GM12878 (cell line): Measurements from ENCODE around the gene FLII. TPM values are rescaled to one million over a fixed set of nuclear protein-coding genes. Genes with fewer than 3 reads are reported as not detected.

Experiments used
- ATAC-seq: fragments of 200-7000 bp; cut with Tn5 transposase; 3 replicates; pipeline ENCODE4 v1.9.1; 2020; ENCODE audit warnings: mild to moderate bottlenecking, moderate library complexity
- BruUV-seq: library from RNA; stranded (reverse); fragments of 400-500 nt; replicated peaks from 2 replicates; lab custom pipeline; 2021; lab: Mats Ljungman, UMichigan
- CTCF ChIA-PET: fragments of 300-600 bp; sonication (Branson Sonifier 250); formaldehyde crosslinking; extraction: SDS; loops from one replicate; lab custom pipeline; 2021; ENCODE audit warnings: inconsistent platforms; lab: Yijun Ruan, JAX
- POLR2A ChIA-PET: fragments of 350-600 bp; formaldehyde crosslinking; extraction: SDS; loops from one replicate; lab custom pipeline; 2021; ENCODE audit warnings: inconsistent platforms; lab: Charles Lee
- RAD21 ChIA-PET: fragments of 300-600 bp; sonication (Branson Sonifier 250); formaldehyde crosslinking; loops from one replicate; lab custom pipeline; 2023; ENCODE audit warnings: antibody characterized with exemption; ENCODE audit not compliant: unreplicated experiment; lab: Charles Lee
- SMC1A ChIA-PET: fragments of 300-600 bp; sonication (Branson Sonifier 250); formaldehyde crosslinking; loops from one replicate; lab custom pipeline; 2023; ENCODE audit not compliant: unreplicated experiment, uncharacterized antibody; lab: Charles Lee
- DNase-seq: peaks from one replicate; pipeline ENCODE4 v3.0.0-alpha.2; 2011; ENCODE audit warnings: low read depth, low spot score
- FAIRE-seq: peaks from 3 replicates; lab custom pipeline; 2011; peaks lifted over from hg19 to GRCh38; lab: Jason Lieb, UNC
- H2AFZ ChIP-seq: 2 replicates; pipeline ENCODE4 v1.6.0; 2011; ENCODE audit warnings: low read depth, low read length, control low read depth; ENCODE audit not compliant: control insufficient read depth
- H3K27ac ChIP-seq: 2 replicates; pipeline ENCODE4 v1.5.1; 2011; ENCODE audit warnings: control low read depth; ENCODE audit not compliant: control insufficient read depth, insufficient read depth
- H3K27me3 ChIP-seq, 2 experiments: replicated peaks in 1 of 2; 2 replicates each; pipeline versions ENCODE4 v1.6.0 to v1.6.1; 2011; ENCODE audit warnings: low read length in 1 of 2; ENCODE audit not compliant: control insufficient read depth in 2 of 2, insufficient read depth in 2 of 2
- H3K36me3 ChIP-seq, 2 experiments: 2 replicates each; pipeline ENCODE4 v1.5.1; 2011; ENCODE audit warnings: low read length in 1 of 2; ENCODE audit not compliant: control insufficient read depth in 2 of 2, insufficient read depth in 2 of 2
- H3K4me1 ChIP-seq: 2 replicates; pipeline ENCODE4 v1.6.1; 2011; ENCODE audit warnings: mild to moderate bottlenecking, low read length, moderate library complexity, mixed read lengths; ENCODE audit not compliant: control insufficient read depth, insufficient read depth
- H3K4me2 ChIP-seq: 2 replicates; pipeline ENCODE4 v1.6.0; 2011; ENCODE audit warnings: control low read depth; ENCODE audit not compliant: control insufficient read depth, insufficient read depth
- H3K4me3 ChIP-seq: fragments of 200-600 bp; sonication (generic); 2 replicates; pipeline ENCODE4 v1.5.1; 2016
- H3K79me2 ChIP-seq: 2 replicates; pipeline ENCODE4 v1.6.0; 2011; ENCODE audit warnings: low read length; ENCODE audit not compliant: control insufficient read depth, insufficient read depth
- H3K9ac ChIP-seq: 2 replicates; pipeline ENCODE4 v1.8.0; 2011; ENCODE audit warnings: low read length, control low read depth, mixed read lengths; ENCODE audit not compliant: control insufficient read depth, insufficient read depth
- H3K9me3 ChIP-seq: replicated peaks from 3 replicates; pipeline ENCODE4 v1.5.1; 2011; ENCODE audit warnings: mild to moderate bottlenecking, low read length; ENCODE audit not compliant: control insufficient read depth, insufficient read depth
- H4K20me1 ChIP-seq: 2 replicates; pipeline ENCODE4 v1.6.0; 2011; ENCODE audit not compliant: control insufficient read depth, insufficient read depth
- ATF2 ChIP-seq: IDR thresholded peaks from 2 replicates; pipeline ENCODE4 v1.6.1; 2012; ENCODE audit warnings: low read length, inconsistent platforms
- EP300 ChIP-seq, 2 experiments: fragments of 150-350 bp in 1 of 2; IDR thresholded peaks; 2 replicates each; pipeline ENCODE4 v1.6.1; 2011 to 2012; ENCODE audit warnings: low read depth in 2 of 2, low read length in 2 of 2, borderline replicate concordance in 1 of 2, improper control_type of control experiment in 1 of 2, inconsistent platforms in 1 of 2; ENCODE audit not compliant: control insufficient read depth in 1 of 2
- FOXK2 ChIP-seq: fragments of 450-650 bp; IDR thresholded peaks from 2 replicates; pipeline ENCODE4 v1.6.1; 2017; ENCODE audit warnings: mild to moderate bottlenecking, moderate library complexity
- FOXM1 ChIP-seq: IDR thresholded peaks from 2 replicates; pipeline ENCODE4 v1.6.1; 2012; ENCODE audit warnings: low read depth, mild to moderate bottlenecking, inconsistent platforms, low read length, moderate library complexity
- IRF5 ChIP-seq: fragments of 450-650 bp; IDR thresholded peaks from 2 replicates; pipeline ENCODE4 v1.6.1; 2017; ENCODE audit warnings: borderline replicate concordance
- MXI1 ChIP-seq: fragments of 150-350 bp; IDR thresholded peaks from 2 replicates; pipeline ENCODE4 v1.6.1; 2011; ENCODE audit warnings: low read depth, mild to moderate bottlenecking, inconsistent platforms, low read length, improper control_type of control experiment
- NFYB ChIP-seq: IDR thresholded peaks from 2 replicates; pipeline ENCODE4 v1.6.1; 2011; ENCODE audit warnings: low read depth, mild to moderate bottlenecking, low read length, improper control_type of control experiment, moderate library complexity; ENCODE audit not compliant: insufficient read depth
- NKRF ChIP-seq: fragments of 450-650 bp; conservative IDR thresholded peaks from 2 replicates; pipeline ENCODE4 v1.6.1; 2017; ENCODE audit warnings: mild to moderate bottlenecking, moderate library complexity
- SIX5 ChIP-seq: IDR thresholded peaks from 2 replicates; pipeline ENCODE4 v1.6.1; 2011; ENCODE audit warnings: mild to moderate bottlenecking, low read depth, low read length, moderate library complexity; ENCODE audit not compliant: severe bottlenecking
- SMC3 ChIP-seq: IDR thresholded peaks from 2 replicates; pipeline ENCODE4 v1.6.1; 2011; ENCODE audit warnings: low read length, improper control_type of control experiment, borderline replicate concordance
- SP1 ChIP-seq: IDR thresholded peaks from one replicate; pipeline ENCODE4 v1.6.1; 2011; ENCODE audit warnings: low read depth, low read length
- SUZ12 ChIP-seq: fragments of 200-600 bp; sonication (generic); IDR thresholded peaks from one replicate; pipeline ENCODE4 v1.6.1; 2018; ENCODE audit warnings: antibody characterized with exemption, mild to moderate bottlenecking; ENCODE audit not compliant: unreplicated experiment
- YY1 ChIP-seq: IDR thresholded peaks from 2 replicates; pipeline ENCODE4 v1.6.1; 2011; ENCODE audit warnings: low read depth, mild to moderate bottlenecking, low read length
- WGBS: methylation state at CpG from one replicate; pipeline ENCODE4 v1.1.6; 2016; ENCODE audit warnings: low lambda C conversion rate; ENCODE audit not compliant: insufficient replicate concordance, insufficient coverage; ENCODE audit errors: missing lambda C conversion rate; 5-methylcytosine and 5-hydroxymethylcytosine counted together
- in situ Hi-C: fragments of 300-500 bp; cut with MboI; formaldehyde crosslinking; loops from 9 replicates; pipeline ENCODE4 v1.14.3; 2018; ENCODE audit warnings: mixed read lengths
- intact Hi-C: fragments of 100-400 bp; cut with micrococcal nuclease; formaldehyde crosslinking; loops from one replicate; pipeline ENCODE4 v1.14.2; 2022; ENCODE audit not compliant: unreplicated experiment
- polyA plus RNA-seq, 11 experiments: library from polyadenylated mRNA; depleted of rRNA in 4 of 11; unstranded in 6 of 11; stranded (reverse) in 5 of 11; fragments of >200 nt; fragmentation: Nextera tagmentation in 4 of 11; fragmentation: Illumina TruSeq in 1 of 11; extraction: Ambion mirVana in 4 of 11; extraction: Trizol in 1 of 11; gene quantifications; 1 replicate in 1 of 11; 2 replicates in 10 of 11; pipeline versions ENCODE4 v1.2.1 to v1.2.3, GENCODE V29; 2011 to 2016; ENCODE audit warnings: inconsistent platforms in 2 of 11, missing spikeins in 2 of 11, low read depth in 1 of 11
- total RNA-seq, 4 experiments: library from RNA; depleted of rRNA in 3 of 4; stranded (reverse); fragments of >200 nt in 3 of 4; fragmentation: Illumina TruSeq in 1 of 4; extraction: Trizol in 1 of 4; gene quantifications; 2 replicates each; pipeline versions ENCODE4 v1.2.1 to v1.2.3, GENCODE V29; 2013 to 2021
- TF ChIP-seq, protein P1 (sequence below): fragments of 450-650 bp; IDR thresholded peaks from 2 replicates; pipeline ENCODE4 v1.6.1; 2018; ENCODE audit warnings: mild to moderate bottlenecking, low read depth, moderate library complexity; ENCODE audit not compliant: partially characterized antibody
- TF ChIP-seq, protein P2 (sequence below): IDR thresholded peaks from 2 replicates; pipeline ENCODE4 v1.6.1; 2011; ENCODE audit warnings: low read depth, mild to moderate bottlenecking, low read length, moderate library complexity, borderline replicate concordance; ENCODE audit errors: extremely low read depth

Gene FLII
- total and polyA plus RNA-seq, 10 of the 15 experiments (the other 5 are each of a cell fraction or from before 2014, with no cell fraction given): 22.2 to 200 (median 121) TPM

DNA sequence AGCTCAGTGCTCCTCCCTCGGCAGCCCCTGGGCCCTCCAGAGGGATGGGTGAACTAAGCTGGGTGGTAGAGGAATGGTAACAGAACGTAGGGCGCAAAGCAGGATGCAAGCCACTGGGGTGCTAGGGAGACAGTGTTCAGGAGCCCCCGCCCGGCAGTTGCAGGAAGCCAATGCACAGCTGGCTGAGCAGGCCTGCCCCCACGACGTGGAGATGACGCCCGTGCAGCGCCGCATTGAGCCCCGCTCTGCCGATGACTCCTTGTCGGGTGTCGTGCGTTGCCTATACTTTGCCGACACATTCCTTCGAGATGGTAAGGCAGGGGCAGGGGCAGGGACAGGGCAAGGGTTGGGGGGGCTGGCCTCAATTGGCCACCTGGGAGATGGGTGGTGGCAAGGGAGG is 20.2 kb downstream of the FLII start:
- ATAC-seq (no peak), FAIRE-seq (no peak), DNase-seq (no peak)
- Histone ChIP-seq H3K79me2 (no peaks in the 10 kb centered on the region), H2AFZ (no peak overlapping the region), H3K27ac (no peak overlapping the region), H3K4me2 (no peak overlapping the region), H3K36me3 (no peaks in the 10 kb centered on the region), H4K20me1 (no peaks in the 10 kb centered on the region), H3K27me3 (no peaks in the 10 kb centered on the region), H3K9ac (no peak overlapping the region), H3K9me3 (no peaks in the 10 kb centered on the region), H3K4me3 (no peak overlapping the region), H3K4me1 (no peaks in the 10 kb centered on the region)
- TF ChIP-seq, protein P1, sequence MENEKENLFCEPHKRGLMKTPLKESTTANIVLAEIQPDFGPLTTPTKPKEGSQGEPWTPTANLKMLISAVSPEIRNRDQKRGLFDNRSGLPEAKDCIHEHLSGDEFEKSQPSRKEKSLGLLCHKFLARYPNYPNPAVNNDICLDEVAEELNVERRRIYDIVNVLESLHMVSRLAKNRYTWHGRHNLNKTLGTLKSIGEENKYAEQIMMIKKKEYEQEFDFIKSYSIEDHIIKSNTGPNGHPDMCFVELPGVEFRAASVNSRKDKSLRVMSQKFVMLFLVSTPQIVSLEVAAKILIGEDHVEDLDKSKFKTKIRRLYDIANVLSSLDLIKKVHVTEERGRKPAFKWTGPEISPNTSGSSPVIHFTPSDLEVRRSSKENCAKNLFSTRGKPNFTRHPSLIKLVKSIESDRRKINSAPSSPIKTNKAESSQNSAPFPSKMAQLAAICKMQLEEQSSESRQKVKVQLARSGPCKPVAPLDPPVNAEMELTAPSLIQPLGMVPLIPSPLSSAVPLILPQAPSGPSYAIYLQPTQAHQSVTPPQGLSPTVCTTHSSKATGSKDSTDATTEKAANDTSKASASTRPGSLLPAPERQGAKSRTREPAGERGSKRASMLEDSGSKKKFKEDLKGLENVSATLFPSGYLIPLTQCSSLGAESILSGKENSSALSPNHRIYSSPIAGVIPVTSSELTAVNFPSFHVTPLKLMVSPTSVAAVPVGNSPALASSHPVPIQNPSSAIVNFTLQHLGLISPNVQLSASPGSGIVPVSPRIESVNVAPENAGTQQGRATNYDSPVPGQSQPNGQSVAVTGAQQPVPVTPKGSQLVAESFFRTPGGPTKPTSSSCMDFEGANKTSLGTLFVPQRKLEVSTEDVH: no peak
- no peak for TF ChIP-seq ATF2
- no peak for TF ChIP-seq FOXK2
- no peak for TF ChIP-seq IRF5
- no peak for TF ChIP-seq MXI1
- TF ChIP-seq, protein P2, sequence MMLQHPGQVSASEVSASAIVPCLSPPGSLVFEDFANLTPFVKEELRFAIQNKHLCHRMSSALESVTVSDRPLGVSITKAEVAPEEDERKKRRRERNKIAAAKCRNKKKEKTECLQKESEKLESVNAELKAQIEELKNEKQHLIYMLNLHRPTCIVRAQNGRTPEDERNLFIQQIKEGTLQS: no peak
- no peak for TF ChIP-seq SP1
- TF ChIP-seq NFYB: no peak
- TF ChIP-seq YY1: no peak
- no peak for TF ChIP-seq SIX5
- TF ChIP-seq EP300 (IDR thresholded peaks at IDR 0.05; ENCODE audit: borderline replicate concordance in 1 of 2, control insufficient read depth in 1 of 2, low read depth in 2 of 2, low read length in 2 of 2): no peak
- no peak for TF ChIP-seq SMC3
- no peak for TF ChIP-seq SUZ12
- no peak for TF ChIP-seq FOXM1
- no peak for TF ChIP-seq NKRF
- in situ Hi-C loops (no loop called here), intact Hi-C loops (no loop called here)
- ChIA-PET POLR2A (no interaction called here), SMC1A (no interaction called here), CTCF (no interaction called here), RAD21 (no interaction called here)
- BruUV-seq: no TSS peak
- 75% methylated on average over 16 of the region's 18 CpGs for WGBS
